Neural cell (in vitro differentiated cells): Measurements from ENCODE around the gene CPAMD8. TPM values are rescaled to one million over a fixed set of nuclear protein-coding genes. Genes with fewer than 3 reads are reported as not detected.

ENCODE experiments used
- H2AFZ ChIP-seq: fragments of 200-600, 300-800 bp; sonication (generic), shearing (Covaris generic); 2 replicates; pipeline ENCODE4 v1.6.0; 2014; ENCODE audit warnings: low read depth, mild to moderate bottlenecking, antibody characterized with exemption, low read length, moderate library complexity
- H3F3A ChIP-seq: fragments of 200-600 bp; shearing (Covaris generic); 2 replicates; pipeline ENCODE4 v1.6.1; 2016; ENCODE audit warnings: mild to moderate bottlenecking, moderate library complexity, mixed read lengths, antibody characterized with exemption, low read length; ENCODE audit not compliant: insufficient read depth, poor library complexity, severe bottlenecking
- H3K27ac ChIP-seq: fragments of 200-600, 300-800 bp; sonication (generic), shearing (Covaris generic); 2 replicates; pipeline ENCODE4 v1.5.1; 2014; ENCODE audit warnings: mild to moderate bottlenecking, low read length, moderate library complexity
- H3K27me3 ChIP-seq: fragments of 300-800, 200-600 bp; sonication (generic), shearing (Covaris generic); 2 replicates; pipeline ENCODE4 v1.6.0; 2014; ENCODE audit warnings: mild to moderate bottlenecking, low read depth, low read length, moderate library complexity; ENCODE audit not compliant: insufficient read depth
- H3K36me3 ChIP-seq: fragments of 300-800, 200-600 bp; sonication (generic), shearing (Covaris generic); 2 replicates; pipeline ENCODE4 v1.5.1; 2014; ENCODE audit warnings: mild to moderate bottlenecking, antibody characterized with exemption, low read length, moderate library complexity; ENCODE audit not compliant: insufficient read depth
- H3K4me2 ChIP-seq: fragments of 300-800, 200-600 bp; sonication (generic), shearing (Covaris generic); 2 replicates; pipeline ENCODE4 v1.6.0; 2014; ENCODE audit warnings: mild to moderate bottlenecking, low read length
- H3K4me3 ChIP-seq: fragments of 300-800, 200-600 bp; sonication (generic), shearing (Covaris generic); 2 replicates; pipeline ENCODE4 v1.5.1; 2014; ENCODE audit warnings: mild to moderate bottlenecking, low read length, moderate library complexity
- H3K79me2 ChIP-seq: fragments of 200-600 bp; shearing (Covaris generic); replicated peaks from 2 replicates; pipeline ENCODE4 v1.6.0; 2014; ENCODE audit warnings: mild to moderate bottlenecking, low read length, moderate library complexity; ENCODE audit not compliant: insufficient read depth
- H3K9ac ChIP-seq: fragments of 300-800, 200-600 bp; sonication (generic), shearing (Covaris generic); 2 replicates; pipeline ENCODE4 v1.6.1; 2016; ENCODE audit warnings: mild to moderate bottlenecking, low read length, mixed read lengths
- H3K9me2 ChIP-seq: fragments of 200-600 bp; shearing (Covaris generic); 2 replicates; pipeline ENCODE4 v1.6.1; 2016; ENCODE audit warnings: mild to moderate bottlenecking, low read length, mixed read lengths; ENCODE audit not compliant: insufficient read depth
- H3K9me3 ChIP-seq: fragments of 200-600, 300-800 bp; sonication (generic), shearing (Covaris generic); 2 replicates; pipeline ENCODE4 v1.6.1; 2016; ENCODE audit warnings: mild to moderate bottlenecking, mixed run types, low read length, moderate library complexity, mixed read lengths
- H4K20me1 ChIP-seq: fragments of 200-600 bp; shearing (Covaris generic); 2 replicates; pipeline ENCODE4 v1.6.1; 2016; ENCODE audit warnings: mild to moderate bottlenecking, mixed run types; ENCODE audit not compliant: insufficient read depth
- EP300 ChIP-seq: fragments of 450-650 bp; conservative IDR thresholded peaks from 2 replicates; pipeline ENCODE4 v1.6.1; 2014; ENCODE audit warnings: antibody characterized with exemption, mild to moderate bottlenecking, moderate library complexity; ENCODE audit not compliant: poor library complexity, severe bottlenecking
- EZH2 ChIP-seq: fragments of 200-600, 300-800 bp; shearing (Covaris generic), sonication (generic); IDR thresholded peaks from 2 replicates; pipeline ENCODE4 v1.6.1; 2014; ENCODE audit warnings: antibody characterized with exemption, low read length, borderline replicate concordance, mild to moderate bottlenecking; ENCODE audit not compliant: insufficient read depth, poor library complexity, severe bottlenecking
- MXI1 ChIP-seq: fragments of 450-650 bp; conservative IDR thresholded peaks from 2 replicates; pipeline ENCODE4 v1.6.1; 2014; ENCODE audit warnings: antibody characterized with exemption, mild to moderate bottlenecking; ENCODE audit not compliant: poor library complexity, severe bottlenecking
- POLR2AphosphoS5 ChIP-seq: IDR thresholded peaks from 2 replicates; pipeline ENCODE4 v1.6.1; 2012
- RAD21 ChIP-seq: fragments of 450-650 bp; conservative IDR thresholded peaks from 2 replicates; pipeline ENCODE4 v1.6.1; 2014; ENCODE audit warnings: antibody characterized with exemption, mild to moderate bottlenecking, moderate library complexity
- REST ChIP-seq: IDR thresholded peaks from 2 replicates; pipeline ENCODE4 v1.6.1; 2012; ENCODE audit warnings: borderline replicate concordance
- SMC3 ChIP-seq: fragments of 450-650 bp; conservative IDR thresholded peaks from 2 replicates; pipeline ENCODE4 v1.6.1; 2014; ENCODE audit warnings: antibody characterized with exemption, mild to moderate bottlenecking, moderate library complexity; ENCODE audit not compliant: poor library complexity
- TAF1 ChIP-seq: IDR thresholded peaks from 2 replicates; pipeline ENCODE4 v1.6.1; 2012; ENCODE audit warnings: low read depth
- polyA plus RNA-seq: library from polyadenylated mRNA; depleted of rRNA; stranded (reverse); fragments of >200 nt; gene quantifications from 2 replicates; pipeline ENCODE4 v1.2.3, GENCODE V29; 2014
- TF ChIP-seq, protein P1 (sequence below): fragments of 450-650 bp; IDR thresholded peaks from 2 replicates; pipeline ENCODE4 v1.5.1; 2014; ENCODE audit warnings: antibody characterized with exemption, mild to moderate bottlenecking, moderate library complexity; ENCODE audit not compliant: poor library complexity, severe bottlenecking

CPAMD8 gene
- polyA plus RNA-seq, 1 donor from 2014 or later, result 1.9 TPM

DNA sequence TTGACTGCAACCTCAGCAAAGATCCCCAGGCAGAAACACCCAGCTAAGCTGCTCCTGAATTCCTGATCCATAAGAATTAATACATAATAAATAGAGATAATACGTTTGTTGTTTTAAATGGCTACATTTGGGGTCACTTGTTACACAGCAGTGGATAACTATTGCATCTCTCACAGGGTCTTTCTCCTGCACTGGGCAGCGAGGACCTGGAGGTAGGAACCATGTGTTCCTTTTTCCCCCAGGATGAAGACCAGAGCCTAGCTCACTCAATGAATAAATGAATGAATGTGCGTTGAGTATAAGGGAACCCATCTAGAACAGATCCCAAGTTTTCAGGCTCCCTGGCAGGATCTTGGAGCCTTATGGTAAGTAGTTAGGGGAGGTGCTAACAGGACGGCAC lies 107.1 kb downstream of the CPAMD8 start:
- Histone ChIP-seq H3F3A (no peaks in the 10 kb centered on the region), H3K4me2 (no peak overlapping the region)
- TF ChIP-seq TAF1, result no peak
- no peak for TF ChIP-seq EZH2
- TF ChIP-seq, protein P1, sequence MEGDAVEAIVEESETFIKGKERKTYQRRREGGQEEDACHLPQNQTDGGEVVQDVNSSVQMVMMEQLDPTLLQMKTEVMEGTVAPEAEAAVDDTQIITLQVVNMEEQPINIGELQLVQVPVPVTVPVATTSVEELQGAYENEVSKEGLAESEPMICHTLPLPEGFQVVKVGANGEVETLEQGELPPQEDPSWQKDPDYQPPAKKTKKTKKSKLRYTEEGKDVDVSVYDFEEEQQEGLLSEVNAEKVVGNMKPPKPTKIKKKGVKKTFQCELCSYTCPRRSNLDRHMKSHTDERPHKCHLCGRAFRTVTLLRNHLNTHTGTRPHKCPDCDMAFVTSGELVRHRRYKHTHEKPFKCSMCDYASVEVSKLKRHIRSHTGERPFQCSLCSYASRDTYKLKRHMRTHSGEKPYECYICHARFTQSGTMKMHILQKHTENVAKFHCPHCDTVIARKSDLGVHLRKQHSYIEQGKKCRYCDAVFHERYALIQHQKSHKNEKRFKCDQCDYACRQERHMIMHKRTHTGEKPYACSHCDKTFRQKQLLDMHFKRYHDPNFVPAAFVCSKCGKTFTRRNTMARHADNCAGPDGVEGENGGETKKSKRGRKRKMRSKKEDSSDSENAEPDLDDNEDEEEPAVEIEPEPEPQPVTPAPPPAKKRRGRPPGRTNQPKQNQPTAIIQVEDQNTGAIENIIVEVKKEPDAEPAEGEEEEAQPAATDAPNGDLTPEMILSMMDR, result no peak
- no peak for TF ChIP-seq EP300
- TF ChIP-seq RAD21, result no peak
- TF ChIP-seq MXI1, result no peak
- no peak for TF ChIP-seq POLR2AphosphoS5
- no peak for TF ChIP-seq REST

GRCh38 chr19:16917401-16917800 lies 109.2 kb downstream of the CPAMD8 start:
- Histone ChIP-seq H3K4me2 (no peak overlapping the region), H2AFZ (no peak overlapping the region), H3K36me3 (no peaks in the 10 kb centered on the region), H4K20me1 (no peaks in the 10 kb centered on the region), H3K27ac (no peak overlapping the region), H3K9me3 (no peaks in the 10 kb centered on the region), H3K9me2 (no peaks in the 10 kb centered on the region), H3F3A (no peaks in the 10 kb centered on the region), H3K9ac (no peak overlapping the region), H3K4me3 (no peak overlapping the region), H3K79me2 (no peaks in the 10 kb centered on the region), H3K27me3 (no peaks in the 10 kb centered on the region)
- TF ChIP-seq EZH2 (no peak), MXI1 (no peak), RAD21 (no peak), REST (no peak), SMC3 (no peak), TAF1 (no peak), EP300 (no peak), POLR2AphosphoS5 (no peak)
- TF ChIP-seq, protein P1, result no peak

More for the DNA sequence above, 107.1 kb downstream of the CPAMD8 start:
- Histone ChIP-seq H4K20me1 (no peaks in the 10 kb centered on the region), H3K27me3 (no peaks in the 10 kb centered on the region), H3K9ac (no peak overlapping the region), H3K27ac (no peak overlapping the region), H2AFZ (no peak overlapping the region), H3K79me2 (no peaks in the 10 kb centered on the region), H3K4me3 (no peak overlapping the region), H3K9me2 (no peaks in the 10 kb centered on the region), H3K36me3 (no peaks in the 10 kb centered on the region), H3K9me3 (no peaks in the 10 kb centered on the region)
